ENCODE data around the gene ANKRD9. TPM values are rescaled to one million over a fixed set of nuclear protein-coding genes. Genes with fewer than 3 reads are reported as not detected.

The ANKRD9 gene
- total and polyA plus RNA-seq, 2 of the 13 experiments (the other 11 are each of a cell fraction or from before 2014, with no cell fraction given): 10.0 to 15.0 TPM

DNA sequence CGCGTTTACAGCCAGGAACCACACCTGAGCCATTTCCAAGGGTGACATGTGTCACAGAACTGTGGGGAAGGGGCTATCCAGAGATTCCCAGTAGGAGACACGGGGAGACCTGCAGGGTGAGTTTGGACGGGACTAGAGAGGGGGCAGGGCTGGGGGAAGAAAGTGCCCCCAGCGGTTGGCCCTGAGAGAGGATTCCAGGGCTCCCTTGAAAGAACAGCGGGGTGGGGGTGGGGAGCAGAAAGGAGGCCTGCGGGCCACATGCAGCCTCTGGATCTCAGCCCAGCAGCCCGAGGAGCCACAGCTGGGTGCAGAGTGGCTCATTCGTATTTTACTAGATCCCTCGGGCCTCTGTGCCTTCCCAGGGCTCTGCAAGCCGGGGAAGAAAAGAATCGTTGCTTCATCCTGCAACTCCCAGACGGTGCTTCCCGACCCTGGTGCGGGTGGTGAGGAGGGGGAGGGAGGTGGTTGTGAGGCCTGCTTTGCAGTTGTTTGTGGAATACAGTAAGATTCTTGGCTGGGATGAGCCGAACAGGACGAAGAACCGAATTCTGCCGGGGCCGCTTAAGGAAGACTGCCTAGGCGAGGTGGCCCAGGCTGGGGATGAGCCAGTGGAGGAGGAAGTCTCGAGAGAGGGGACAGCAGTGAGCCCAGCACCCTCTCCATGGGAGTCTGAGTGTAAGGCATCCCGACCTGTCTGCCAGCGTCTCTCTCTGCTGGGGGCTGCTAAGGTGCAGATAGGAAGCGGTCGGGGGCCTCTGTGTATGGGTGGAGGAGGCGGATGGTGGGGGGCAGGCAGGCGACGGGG, 36.1 kb upstream of the ANKRD9 start (continued):
- peak; percentile 42 for TF ChIP-seq ZBTB10 (CRISPR knock-in tag; IDR thresholded peaks at IDR 0.05; ENCODE audit: borderline replicate concordance)
- no peak for TF ChIP-seq ZFP36L2 (CRISPR knock-in tag; IDR thresholded peaks at IDR 0.05)
- TF ChIP-seq MED1 (CRISPR knock-in tag; IDR thresholded peaks at IDR 0.05): 0 out of 2 replicates have a peak, but pooled peaks have one; percentile 31
- no peak for TF ChIP-seq HOXA9 (CRISPR knock-in tag; IDR thresholded peaks at IDR 0.05; ENCODE audit: borderline replicate concordance)
- peak; percentile 95 for TF ChIP-seq PRPF4 (IDR thresholded peaks at IDR 0.05; ENCODE audit: low read depth, low read length, poor library complexity, severe bottlenecking)
- no peak for TF ChIP-seq IRX3 (CRISPR knock-in tag; IDR thresholded peaks at IDR 0.05; ENCODE audit: borderline replicate concordance, low read depth)
- TF ChIP-seq, protein P1, sequence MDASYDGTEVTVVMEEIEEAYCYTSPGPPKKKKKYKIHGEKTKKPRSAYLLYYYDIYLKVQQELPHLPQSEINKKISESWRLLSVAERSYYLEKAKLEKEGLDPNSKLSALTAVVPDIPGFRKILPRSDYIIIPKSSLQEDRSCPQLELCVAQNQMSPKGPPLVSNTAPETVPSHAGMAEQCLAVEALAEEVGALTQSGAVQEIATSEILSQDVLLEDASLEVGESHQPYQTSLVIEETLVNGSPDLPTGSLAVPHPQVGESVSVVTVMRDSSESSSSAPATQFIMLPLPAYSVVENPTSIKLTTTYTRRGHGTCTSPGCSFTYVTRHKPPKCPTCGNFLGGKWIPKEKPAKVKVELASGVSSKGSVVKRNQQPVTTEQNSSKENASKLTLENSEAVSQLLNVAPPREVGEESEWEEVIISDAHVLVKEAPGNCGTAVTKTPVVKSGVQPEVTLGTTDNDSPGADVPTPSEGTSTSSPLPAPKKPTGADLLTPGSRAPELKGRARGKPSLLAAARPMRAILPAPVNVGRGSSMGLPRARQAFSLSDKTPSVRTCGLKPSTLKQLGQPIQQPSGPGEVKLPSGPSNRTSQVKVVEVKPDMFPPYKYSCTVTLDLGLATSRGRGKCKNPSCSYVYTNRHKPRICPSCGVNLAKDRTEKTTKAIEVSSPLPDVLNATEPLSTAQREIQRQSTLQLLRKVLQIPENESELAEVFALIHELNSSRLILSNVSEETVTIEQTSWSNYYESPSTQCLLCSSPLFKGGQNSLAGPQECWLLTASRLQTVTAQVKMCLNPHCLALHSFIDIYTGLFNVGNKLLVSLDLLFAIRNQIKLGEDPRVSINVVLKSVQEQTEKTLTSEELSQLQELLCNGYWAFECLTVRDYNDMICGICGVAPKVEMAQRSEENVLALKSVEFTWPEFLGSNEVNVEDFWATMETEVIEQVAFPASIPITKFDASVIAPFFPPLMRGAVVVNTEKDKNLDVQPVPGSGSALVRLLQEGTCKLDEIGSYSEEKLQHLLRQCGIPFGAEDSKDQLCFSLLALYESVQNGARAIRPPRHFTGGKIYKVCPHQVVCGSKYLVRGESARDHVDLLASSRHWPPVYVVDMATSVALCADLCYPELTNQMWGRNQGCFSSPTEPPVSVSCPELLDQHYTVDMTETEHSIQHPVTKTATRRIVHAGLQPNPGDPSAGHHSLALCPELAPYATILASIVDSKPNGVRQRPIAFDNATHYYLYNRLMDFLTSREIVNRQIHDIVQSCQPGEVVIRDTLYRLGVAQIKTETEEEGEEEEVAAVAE (CRISPR knock-in tag; IDR thresholded peaks at IDR 0.05; ENCODE audit: borderline replicate concordance): peak; percentile 56; the same call in 1 of the 2 replicates
- TF ChIP-seq ZBTB7B (CRISPR knock-in tag; IDR thresholded peaks at IDR 0.05): peak; percentile 28; the same call in 1 of the 2 replicates
- 0 out of 2 replicates have a peak, but pooled peaks have one; percentile 35 for TF ChIP-seq ZNF431 (CRISPR knock-in tag; IDR thresholded peaks at IDR 0.05; ENCODE audit: borderline replicate concordance, low read depth)
- TF ChIP-seq THAP7 (CRISPR knock-in tag; IDR thresholded peaks at IDR 0.05): 0 out of 2 replicates have a peak, but pooled peaks have one; percentile 26
- no peak for TF ChIP-seq SATB2 (CRISPR knock-in tag; IDR thresholded peaks at IDR 0.05)
- TF ChIP-seq, protein P2, sequence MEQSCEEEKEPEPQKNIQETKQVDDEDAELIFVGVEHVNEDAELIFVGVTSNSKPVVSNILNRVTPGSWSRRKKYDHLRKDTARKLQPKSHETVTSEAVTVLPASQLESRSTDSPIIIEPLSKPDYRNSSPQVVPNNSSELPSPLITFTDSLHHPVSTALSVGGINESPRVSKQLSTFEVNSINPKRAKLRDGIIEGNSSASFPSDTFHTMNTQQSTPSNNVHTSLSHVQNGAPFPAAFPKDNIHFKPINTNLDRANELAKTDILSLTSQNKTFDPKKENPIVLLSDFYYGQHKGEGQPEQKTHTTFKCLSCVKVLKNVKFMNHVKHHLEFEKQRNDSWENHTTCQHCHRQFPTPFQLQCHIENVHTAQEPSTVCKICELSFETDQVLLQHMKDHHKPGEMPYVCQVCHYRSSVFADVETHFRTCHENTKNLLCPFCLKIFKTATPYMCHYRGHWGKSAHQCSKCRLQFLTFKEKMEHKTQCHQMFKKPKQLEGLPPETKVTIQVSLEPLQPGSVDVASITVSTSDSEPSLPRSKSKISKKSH (CRISPR knock-in tag; IDR thresholded peaks at IDR 0.05; ENCODE audit: borderline replicate concordance): peak; percentile 14; the same call in 1 of the 2 replicates
- no peak for TF ChIP-seq RFX5 (IDR thresholded peaks at IDR 0.05; ENCODE audit: low read depth, low read length)
